IPS-11a (cell line): ENCODE results near the gene FGD6.
"Not testable (repeated sequence)": the region's sequence is repeated elsewhere in the genome, so short reads cannot be mapped to it uniquely, and the experiment has no call there.

ENCODE experiments used
- H3K4me3 ChIP-seq: one replicate; pipeline ENCODE4 v1.5.1; 2013; ENCODE audit warnings: low read depth, low read length, control low read depth

FGD6 gene

DNA sequence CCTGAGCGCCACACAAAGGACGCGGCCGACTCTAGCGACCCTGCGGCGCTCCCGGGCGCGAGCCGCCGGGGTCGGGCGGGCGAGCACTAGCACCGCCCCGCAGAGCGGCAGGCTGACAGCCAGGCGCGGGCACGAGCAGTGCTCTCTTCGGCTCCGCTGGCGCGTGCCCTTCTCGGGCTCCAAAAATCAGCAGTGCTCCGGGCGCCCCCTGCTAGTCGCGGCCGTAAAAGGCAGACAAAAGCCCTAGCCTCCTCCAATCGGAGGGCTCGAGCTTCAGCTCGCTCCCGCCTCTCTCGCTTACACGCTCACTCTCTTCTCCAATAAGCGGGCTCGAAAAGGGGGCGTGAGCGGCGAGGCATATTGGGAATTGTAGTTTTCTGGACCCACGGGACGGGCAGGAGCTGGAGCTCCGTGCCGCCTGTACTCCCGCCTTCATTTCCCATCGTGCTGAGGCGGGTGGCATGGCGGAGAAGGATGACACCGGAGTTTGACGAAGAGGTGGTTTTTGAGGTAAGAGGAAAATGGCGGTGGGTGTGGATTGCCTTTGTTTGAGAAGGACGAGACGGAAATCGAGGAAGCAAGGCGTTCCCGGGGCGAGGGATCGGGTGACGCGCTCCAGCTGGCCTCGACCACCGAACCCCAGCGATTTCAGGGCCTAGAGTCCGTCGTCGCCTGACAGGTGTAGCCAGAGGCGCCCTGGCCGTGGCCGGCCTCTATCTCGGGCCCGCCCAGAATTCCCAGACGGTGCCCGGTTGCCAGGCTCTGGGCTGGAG, at the start of gene FGD6, which contains the start of gene VEZT:
FGD6 (minus strand) TSS at position 91 of the 773 bp plus-strand sequence. CDS start 227 bp downstream, outside the sequence.
VEZT (plus strand) TSS at position 431 of the 773 bp plus-strand sequence; CDS start at position 475, 44 bp downstream.
- H3K4me3 ChIP-seq: peak within 1 kb of the TSS; percentile 94

DNA sequence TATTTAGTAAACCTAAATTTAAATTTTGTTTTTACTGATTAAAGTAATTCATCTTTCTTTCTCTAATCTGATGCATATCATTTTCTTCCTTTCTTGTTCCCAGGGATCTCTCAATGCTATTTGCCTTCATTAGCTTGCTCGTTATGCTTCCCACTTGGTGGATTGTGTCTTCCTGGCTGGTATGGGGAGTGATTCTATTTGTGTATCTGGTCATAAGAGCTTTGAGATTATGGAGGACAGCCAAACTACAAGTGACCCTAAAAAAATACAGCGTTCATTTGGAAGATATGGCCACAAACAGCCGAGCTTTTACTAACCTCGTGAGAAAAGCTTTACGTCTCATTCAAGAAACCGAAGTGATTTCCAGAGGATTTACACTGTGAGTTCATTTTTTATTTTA, 49.0 kb upstream of the FGD6 start:
- no peak overlapping the region for H3K4me3 ChIP-seq

DNA sequence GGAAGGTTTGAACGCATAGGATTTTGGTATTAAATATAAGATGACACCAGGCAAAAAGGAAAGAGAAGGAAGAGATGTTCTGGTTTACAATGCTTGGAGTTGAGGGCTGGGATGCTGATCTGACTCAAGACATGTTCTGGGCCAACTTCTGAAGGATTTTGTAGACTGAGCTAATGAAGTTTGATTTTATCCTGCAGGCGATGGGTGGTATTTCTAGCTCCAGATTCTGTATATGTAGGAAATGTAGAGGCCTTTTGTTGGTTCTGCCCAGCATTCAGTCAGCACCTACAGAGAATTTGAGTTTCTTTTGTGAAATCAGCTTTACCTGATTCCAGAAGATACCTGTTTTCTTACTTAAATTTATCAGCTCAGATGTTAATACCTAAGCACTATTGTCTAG, 48.5 kb upstream of the FGD6 start:
- H3K4me3 ChIP-seq: no peak overlapping the region

DNA sequence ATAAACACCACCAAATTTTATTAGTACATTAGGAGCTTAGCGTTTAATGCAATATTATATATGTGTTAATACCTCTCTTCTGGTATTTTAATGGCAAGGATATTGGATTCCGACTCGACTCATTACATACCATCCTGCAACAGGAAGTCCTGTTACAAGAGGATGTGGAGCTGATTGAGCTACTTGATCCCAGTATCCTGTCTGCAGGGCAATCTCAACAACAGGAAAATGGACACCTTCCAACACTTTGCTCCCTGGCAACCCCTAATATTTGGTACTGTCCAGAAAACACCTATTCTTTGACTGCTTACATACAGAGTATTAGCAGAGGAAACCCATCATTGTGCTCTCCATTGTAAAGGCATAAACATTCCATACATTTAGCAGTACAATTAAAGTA, 45.5 kb upstream of the FGD6 start:
- no peak overlapping the region for H3K4me3 ChIP-seq

DNA sequence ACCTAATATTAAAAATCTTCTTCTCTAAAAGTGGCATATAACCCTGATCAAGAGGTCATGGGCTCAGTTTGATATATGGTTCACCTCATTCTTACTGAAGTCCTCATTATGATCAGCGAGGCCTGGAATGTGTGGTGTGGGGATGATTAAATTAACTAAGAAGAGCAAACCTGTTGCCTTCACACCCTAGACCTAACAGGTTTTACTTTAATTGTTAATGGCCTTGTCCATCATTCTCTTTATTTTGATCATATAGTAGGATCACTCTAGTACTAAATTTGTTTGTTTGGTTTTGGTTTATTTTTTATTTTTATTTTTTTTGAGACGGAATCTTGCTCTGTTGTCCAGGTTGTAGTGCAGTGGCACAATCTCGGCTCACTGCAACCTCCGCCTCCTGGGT, 43.8 kb upstream of the FGD6 start:
- no peak overlapping the region for H3K4me3 ChIP-seq

DNA sequence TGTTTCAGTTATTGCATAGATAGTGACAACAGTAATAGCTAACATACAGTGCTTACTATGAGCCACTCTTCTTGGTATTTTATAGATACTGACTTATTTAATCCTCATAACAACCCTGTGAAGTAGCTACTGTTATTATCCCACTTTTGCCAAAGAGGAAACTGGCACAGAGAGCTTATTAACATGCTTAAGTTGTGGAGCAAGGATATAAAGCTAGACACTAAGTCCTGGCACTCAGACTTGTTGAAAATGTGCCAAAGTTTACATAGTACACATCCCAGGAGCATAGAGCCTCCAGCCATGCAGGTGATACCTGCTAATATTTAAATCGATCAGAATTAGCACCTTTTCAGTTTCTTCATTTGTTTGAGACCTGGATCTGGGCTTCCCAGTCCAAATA, 42.1 kb upstream of the FGD6 start:
- H3K4me3 ChIP-seq: no peak overlapping the region

DNA sequence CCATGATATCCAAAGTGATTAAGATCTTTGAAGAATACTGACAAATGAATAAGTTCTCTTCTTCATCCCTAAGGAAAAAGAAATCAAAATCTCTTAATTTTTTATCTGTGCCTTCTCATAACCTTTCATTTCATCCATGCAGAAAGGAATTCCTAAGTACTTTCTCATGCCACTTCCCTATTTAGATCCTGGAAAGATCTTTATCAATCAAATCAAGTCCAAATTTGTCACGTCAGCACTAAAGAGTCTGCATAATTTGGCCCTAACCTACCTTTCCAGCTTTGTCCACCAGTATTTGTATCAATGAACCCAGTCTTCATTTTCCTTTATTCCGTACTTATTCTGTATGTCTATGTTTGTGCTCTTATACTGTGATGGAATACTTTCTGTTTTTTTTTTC, 41.5 kb upstream of the FGD6 start:
- no peak overlapping the region for H3K4me3 ChIP-seq

DNA sequence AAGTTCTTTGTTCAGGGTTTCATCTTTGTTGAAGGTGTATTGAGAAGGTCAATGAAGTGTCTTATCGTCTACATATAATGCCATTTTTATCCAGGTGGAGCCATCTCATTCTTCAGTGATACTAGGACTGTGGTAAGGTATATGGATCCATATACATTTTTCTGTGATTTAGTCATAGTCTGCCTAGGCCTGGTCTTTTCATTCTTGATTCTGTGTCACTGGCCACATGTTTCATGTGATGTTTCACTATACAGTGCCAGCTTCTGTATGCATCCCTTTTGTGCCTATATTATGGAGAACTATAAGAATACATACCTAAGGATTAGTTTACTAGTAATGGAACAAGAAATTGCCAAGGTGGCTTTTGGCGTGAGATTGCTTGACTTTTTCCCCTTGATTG, 40.9 kb upstream of the FGD6 start:
- no peak overlapping the region for H3K4me3 ChIP-seq

DNA sequence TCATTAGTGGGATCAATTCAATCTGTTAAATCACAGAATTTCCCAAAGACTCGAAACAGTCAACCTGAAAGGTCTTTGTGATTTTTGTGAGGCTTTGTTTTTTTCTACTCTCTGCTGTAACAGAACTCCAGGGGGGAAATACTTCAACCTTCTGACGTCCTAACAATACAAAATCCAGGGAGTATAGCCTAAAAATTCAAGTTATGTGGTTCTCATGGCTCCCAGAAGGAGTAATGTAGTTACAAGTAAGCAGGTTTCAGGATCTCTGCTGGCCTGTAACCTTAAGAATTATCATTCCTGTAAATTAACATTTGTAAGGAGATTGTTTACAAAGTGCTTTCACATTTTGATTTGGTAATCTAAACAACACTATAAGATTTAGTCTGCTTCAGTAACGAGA, 40.3 kb upstream of the FGD6 start:
- H3K4me3 ChIP-seq: no peak overlapping the region

DNA sequence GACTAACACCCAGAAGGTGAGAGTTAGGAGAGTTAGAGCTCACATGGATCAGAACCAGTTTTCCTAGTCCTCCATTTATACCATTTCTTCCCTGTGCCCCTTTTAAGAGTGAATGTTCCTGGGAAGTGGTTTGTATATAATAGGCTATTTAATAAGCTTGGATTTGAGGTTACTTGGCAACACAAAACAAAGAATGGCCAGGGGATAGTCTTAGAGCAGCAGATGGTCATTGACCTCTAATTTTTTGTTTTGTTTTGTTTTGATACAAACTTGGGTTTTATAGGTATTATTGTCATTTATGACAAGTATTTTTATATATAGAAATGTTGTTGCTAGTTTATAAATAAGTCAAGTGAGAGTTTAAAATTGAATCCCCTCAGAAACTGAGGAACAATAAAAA, 36.1 kb upstream of the FGD6 start:
- H3K4me3 ChIP-seq: no peak overlapping the region

DNA sequence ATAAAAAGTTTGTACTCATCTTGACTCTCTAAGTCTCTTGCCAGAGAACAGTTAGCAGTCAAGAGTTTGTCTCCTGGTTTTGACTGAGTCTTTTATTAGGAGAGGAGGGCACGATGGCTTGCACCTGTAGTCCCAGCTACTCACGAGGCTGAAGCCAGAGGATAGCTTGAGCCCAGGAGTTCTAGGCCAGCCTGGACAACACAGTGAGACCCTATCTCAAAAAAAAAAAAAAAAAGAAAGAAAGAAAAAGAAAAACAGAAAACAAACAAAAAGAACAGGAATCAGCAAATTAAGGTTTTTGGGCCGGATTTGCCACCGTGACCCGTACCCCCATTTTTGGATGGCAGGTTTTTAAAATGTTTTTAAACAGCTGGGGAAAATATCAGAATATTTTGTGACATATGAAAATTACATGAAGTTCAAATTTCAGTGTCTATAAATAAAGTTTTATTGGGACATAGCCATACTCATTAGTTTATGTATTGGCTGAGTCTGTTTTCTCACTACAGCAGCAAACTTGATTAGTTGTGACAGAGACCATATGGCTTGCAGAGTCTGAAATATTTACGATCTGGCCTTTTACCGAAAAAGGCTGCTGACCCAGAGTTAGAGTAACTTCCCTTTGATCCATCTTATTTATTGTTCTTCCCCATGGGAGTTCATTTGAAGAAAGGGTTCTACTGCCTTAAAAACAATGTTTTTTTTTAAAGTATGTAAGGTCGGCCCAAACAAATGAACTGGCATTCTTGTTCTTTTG, 31.5 kb upstream of the FGD6 start:
- H3K4me3 ChIP-seq: no peak overlapping the region

DNA sequence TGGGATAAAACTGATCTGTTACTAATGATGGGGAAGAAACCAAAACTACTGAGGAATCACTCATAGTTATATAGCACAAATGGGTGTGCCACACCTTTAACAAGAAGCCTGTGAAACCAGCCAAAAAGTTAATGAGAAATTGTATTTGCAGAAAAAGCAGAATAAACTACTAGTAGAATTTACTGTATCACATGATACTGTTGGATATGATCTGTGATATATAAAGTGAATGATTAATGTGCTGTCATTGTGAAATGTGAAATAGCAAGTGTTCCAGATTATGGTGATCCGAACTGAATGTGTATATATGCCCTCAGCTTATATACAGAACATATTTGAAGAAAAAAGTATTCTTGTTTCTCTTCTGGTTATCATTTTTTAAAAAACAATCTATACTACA, 30.8 kb upstream of the FGD6 start:
- no peak overlapping the region for H3K4me3 ChIP-seq

DNA sequence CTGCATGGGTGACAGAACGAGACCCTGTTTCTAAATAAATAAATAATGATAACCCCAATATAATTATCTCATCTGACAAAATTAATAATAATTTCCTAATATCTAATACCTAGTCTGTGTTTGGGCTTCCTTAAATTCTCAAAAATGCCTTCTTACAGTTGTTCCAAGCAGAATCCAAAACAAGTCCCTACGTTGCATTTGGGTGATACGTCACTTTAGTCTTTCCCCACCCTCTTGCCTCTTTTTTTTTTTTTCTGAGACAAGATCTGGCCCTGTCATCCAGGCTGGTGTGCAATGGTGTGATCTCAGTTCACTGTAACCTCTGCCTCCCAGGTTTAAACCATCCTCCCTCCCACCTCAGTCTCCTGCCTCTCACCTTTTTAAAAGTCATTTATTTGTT, 27.1 kb upstream of the FGD6 start:
- no peak overlapping the region for H3K4me3 ChIP-seq

DNA sequence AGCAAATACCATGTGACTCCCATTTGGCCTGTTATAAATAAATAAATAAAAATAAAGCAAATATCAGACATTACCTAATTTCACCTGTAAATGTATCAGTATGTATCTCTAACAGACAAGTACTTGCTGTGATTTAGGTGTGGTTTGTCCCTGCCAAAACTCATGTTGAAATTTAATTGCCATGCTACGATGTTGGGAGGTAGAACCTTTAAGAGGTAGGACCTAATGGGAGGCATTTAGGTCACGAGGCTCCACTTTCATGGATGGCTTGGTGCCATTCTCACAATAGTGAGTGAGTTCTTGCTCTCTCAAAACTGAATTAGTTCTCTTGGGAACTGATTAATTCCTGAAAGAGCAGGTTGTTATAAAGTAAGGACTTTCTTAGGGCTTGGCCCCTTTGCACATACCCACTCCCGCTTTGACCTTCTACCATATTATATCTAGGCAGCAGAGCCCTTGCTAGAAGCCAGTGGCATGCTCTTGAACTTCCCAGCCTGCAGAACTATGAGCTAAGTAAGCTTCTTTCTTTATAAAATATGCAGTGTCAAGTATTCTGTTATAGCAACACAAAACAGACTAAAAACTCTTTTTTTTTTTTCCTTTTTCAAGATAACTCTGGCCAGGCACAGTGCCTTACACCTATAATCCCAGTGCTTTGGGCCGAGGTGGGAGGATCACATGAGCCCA, 26.4 kb upstream of the FGD6 start:
- H3K4me3 ChIP-seq: no peak overlapping the region

DNA sequence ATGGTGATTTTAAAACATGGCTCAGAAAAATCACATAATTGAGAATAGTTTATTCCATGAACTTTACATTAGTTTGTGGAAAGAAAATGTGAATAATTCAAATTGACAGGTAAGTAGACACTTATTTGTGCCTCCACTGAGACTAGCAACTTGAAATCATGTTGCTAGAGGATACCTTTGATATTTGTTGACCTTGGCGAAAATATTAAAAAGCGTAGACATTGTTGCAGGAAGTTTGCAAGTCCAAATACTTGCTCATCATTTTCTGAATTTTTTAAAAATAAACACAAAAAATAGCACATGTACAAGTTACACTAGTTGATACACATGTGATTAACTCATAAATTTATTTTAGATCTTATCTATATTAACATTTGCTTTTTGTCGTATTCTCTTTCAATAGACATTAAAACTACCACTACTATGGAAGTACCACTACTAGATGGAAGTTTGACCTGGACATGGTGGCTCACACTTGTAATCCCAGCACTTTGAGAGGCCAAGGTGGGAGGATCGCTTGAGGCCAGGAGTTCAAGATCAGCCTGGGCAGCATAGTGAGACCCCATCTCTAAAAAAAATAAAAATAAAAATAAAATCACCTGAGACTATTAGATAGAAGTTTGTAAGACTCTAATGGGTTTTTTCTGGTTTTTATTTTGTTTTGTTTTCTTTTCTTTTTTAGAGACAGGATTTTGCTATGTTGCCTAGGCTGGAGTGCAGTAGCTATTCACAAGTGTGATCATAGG, 24.7 kb upstream of the FGD6 start:
- H3K4me3 ChIP-seq: no peak overlapping the region

DNA sequence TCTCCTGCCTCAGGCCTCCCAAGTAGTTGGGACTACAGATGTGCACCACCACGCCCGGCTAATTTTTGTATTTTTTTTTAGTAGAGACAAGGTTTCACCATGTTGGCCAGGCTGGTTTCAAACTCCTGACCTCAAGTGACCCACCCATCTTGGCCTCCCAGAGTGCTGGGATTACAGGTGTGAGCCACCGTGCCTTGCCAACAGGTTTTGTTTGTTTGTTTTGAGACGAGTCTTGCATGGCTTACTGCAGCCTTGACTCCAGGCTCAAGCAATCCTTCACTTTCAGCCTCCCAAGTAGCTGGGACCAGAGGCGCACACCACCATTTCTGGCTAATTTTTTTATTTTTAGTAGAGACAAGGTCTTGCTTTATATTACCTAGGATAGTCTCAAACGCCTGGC, 23.9 kb upstream of the FGD6 start:
- H3K4me3 ChIP-seq: not testable (repeated sequence)

DNA sequence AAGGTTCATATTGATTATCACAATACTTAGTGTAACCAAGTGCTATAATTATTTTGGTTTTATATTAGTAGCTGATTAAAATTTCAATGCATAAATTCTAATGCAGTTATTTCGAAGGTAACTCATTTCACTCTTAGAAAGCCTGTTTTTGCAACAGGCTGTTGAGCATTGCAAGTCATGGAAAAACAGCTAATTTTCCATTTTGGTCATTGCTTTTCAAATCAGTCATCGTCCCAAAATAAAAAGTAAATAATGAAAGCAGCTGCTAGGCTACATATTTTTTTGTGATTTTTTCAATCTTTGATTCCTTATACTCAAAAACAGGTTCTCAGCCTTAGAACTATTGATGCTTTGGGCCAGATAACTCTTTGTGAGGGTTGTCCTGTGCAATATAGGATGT, 23.3 kb upstream of the FGD6 start:
- H3K4me3 ChIP-seq: no peak overlapping the region

DNA sequence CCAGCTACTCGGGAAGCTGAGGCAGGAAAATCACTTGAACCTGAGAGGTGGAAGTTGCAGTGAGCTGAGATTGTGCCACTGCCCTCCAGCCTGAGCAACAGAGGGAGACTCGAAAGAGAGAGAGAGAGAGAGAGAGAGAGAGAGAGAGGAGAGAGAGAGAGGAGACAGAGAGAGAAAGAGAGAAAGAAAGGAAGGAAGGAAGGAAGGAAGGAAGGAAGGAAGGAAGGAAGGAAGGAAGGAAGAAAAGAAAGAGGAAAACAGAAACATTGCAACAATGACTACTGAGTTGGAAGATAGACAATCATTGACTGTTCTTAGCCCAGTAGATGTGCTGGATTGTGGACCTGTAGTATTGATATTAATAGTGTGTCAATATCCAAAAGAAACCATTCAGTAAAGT, 22.6 kb upstream of the FGD6 start:
- not testable (repeated sequence) for H3K4me3 ChIP-seq

DNA sequence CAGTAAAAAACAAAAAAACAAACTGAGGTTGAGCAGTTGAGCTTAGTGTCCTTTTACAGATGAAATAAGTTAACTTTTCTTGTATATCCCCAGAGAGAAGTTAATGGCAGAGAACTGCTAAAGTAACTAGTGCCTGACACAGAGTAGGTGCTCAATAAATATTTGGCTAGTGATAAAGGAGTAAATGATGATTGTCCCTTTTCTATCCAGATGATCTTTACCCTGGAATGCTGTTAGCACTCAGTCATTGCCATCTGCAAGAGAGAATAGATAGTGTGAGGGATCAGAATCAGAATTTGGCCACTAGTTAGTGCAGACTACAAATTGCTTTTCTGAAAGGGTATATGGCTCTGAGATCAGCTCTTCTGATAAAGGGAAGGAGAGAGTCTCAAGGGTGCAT, 21.9 kb upstream of the FGD6 start:
- H3K4me3 ChIP-seq: no peak overlapping the region

DNA sequence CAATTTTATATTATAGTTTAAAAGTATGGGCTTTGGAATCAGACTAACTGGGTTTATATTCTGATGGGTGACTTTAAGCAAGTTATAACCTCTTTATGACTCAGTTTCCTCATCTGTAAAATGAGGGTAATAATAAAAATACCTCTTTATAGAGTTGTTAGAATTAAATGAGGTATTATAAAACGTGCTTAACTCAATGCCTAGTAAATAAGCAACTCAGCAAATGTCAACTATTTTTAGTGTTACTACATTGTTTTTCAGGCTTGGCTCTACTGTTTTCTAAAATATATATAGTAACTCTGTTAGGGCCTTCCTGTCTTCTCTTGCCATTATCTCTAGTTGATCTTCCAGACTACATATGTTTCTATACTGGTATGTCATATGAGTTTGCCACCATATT, 20.9 kb upstream of the FGD6 start:
- H3K4me3 ChIP-seq: no peak overlapping the region

DNA sequence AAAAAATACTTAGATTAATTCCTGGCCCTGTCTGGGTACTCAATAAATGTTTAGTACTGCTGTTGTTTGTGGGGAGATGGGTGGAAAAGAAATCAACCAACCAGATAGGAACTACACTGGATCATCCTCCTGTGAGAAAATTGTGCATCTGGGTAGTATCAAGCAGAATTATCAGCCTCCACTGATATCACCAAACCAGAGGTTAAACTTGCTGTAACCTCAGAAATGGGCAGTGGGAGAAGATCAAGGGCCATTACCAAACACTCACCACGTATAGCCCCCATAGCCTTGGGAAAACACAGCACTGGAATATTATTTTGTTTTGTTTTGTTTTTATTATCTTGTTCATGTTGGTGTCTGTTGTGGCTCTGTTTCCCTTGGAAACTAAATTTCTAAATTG, 20.0 kb upstream of the FGD6 start:
- no peak overlapping the region for H3K4me3 ChIP-seq
